H1 (cell line): ENCODE data around the gene TMEM222. TPM values are rescaled to one million over a fixed set of nuclear protein-coding genes. Genes with fewer than 3 reads are reported as not detected.

Source experiments
- CTCF ChIA-PET: fragments of 300-600 bp; sonication (Branson Sonifier 250); formaldehyde crosslinking; loops from one replicate; lab custom pipeline; 2021; ENCODE audit not compliant: partially characterized antibody; lab: Charles Lee
- POLR2A ChIA-PET: fragments of 300-600 bp; sonication (Branson Sonifier 250); formaldehyde crosslinking; loops from one replicate; lab custom pipeline; 2021; ENCODE audit warnings: inconsistent platforms; ENCODE audit not compliant: partially characterized antibody; lab: Charles Lee
- DNase-seq, 2 experiments: peaks; one replicate each; pipeline versions ENCODE4 v3.0.0 to v3.0.0-alpha.2; 2010 to 2022; ENCODE audit warnings: low spot score in 2 of 2, low read depth in 1 of 2, mixed read lengths in 1 of 2
- FAIRE-seq: peaks from 2 replicates; lab custom pipeline; 2011; peaks lifted over from hg19 to GRCh38; lab: Jason Lieb, UNC
- H2AFZ ChIP-seq: 2 replicates; pipeline ENCODE4 v1.8.1; 2012; ENCODE audit warnings: low read length, inconsistent platforms
- H2AK5ac ChIP-seq: 2 replicates; pipeline ENCODE4 v1.6.1; 2013; ENCODE audit warnings: low read depth, low read length
- H2BK120ac ChIP-seq: replicated peaks from 2 replicates; pipeline ENCODE3; 2013; ENCODE audit warnings: low read depth, low read length, inconsistent platforms
- H2BK12ac ChIP-seq: 2 replicates; pipeline ENCODE4 v1.6.1; 2013; ENCODE audit warnings: low read depth, low read length
- H2BK15ac ChIP-seq: 2 replicates; pipeline ENCODE4 v1.6.1; 2013; ENCODE audit warnings: low read length
- H2BK20ac ChIP-seq: 2 replicates; pipeline ENCODE4 v1.6.1; 2013; ENCODE audit warnings: low read length
- H2BK5ac ChIP-seq: 2 replicates; pipeline ENCODE4 v1.6.1; 2013; ENCODE audit warnings: low read depth, low read length
- H3K14ac ChIP-seq: 2 replicates; pipeline ENCODE4 v1.6.1; 2013; ENCODE audit warnings: inconsistent platforms; ENCODE audit not compliant: insufficient read length
- H3K18ac ChIP-seq: 2 replicates; pipeline ENCODE4 v1.6.1; 2013; ENCODE audit warnings: low read length; ENCODE audit errors: extremely low read depth
- H3K23ac ChIP-seq: 2 replicates; pipeline ENCODE4 v1.6.1; 2013; ENCODE audit warnings: inconsistent platforms; ENCODE audit not compliant: insufficient read length
- H3K23me2 ChIP-seq: 2 replicates; pipeline ENCODE4 v1.6.1; 2013; ENCODE audit warnings: low read depth, low read length
- H3K27ac ChIP-seq: 2 replicates; pipeline ENCODE4 v1.6.1; 2011; ENCODE audit warnings: low read depth, low read length, inconsistent platforms
- H3K27me3 ChIP-seq, 4 experiments: replicated peaks in 1 of 4; 1 replicate in 1 of 4; 2 replicates in 3 of 4; pipeline versions ENCODE4 v1.6.1 to v1.8.1; 2011 to 2013; ENCODE audit warnings: low read length in 3 of 4, mild to moderate bottlenecking in 3 of 4, inconsistent platforms in 2 of 4, mixed read lengths in 2 of 4, moderate library complexity in 1 of 4; ENCODE audit not compliant: control insufficient read depth in 3 of 4, insufficient read depth in 3 of 4; ENCODE audit errors: extremely low read depth in 1 of 4
- H3K36me3 ChIP-seq, 4 experiments: 2 replicates each; pipeline versions ENCODE4 v1.6.1 to v1.8.1; 2011 to 2013; ENCODE audit warnings: mild to moderate bottlenecking in 4 of 4, low read length in 3 of 4, moderate library complexity in 2 of 4, control low read depth in 1 of 4, inconsistent platforms in 1 of 4; ENCODE audit not compliant: insufficient read depth in 4 of 4, control insufficient read depth in 2 of 4
- H3K4ac ChIP-seq: replicated peaks from 2 replicates; pipeline ENCODE3; 2013; ENCODE audit warnings: low read length, low read depth, mixed read lengths, inconsistent platforms; ENCODE audit not compliant: insufficient read length
- H3K4me1 ChIP-seq, 4 experiments: replicated peaks in 1 of 4; 1 replicate in 1 of 4; 2 replicates in 3 of 4; pipeline versions ENCODE4 v1.6.1 to v1.8.1; 2011 to 2013; ENCODE audit warnings: low read length in 3 of 4, inconsistent platforms in 2 of 4, mixed read lengths in 1 of 4; ENCODE audit not compliant: insufficient read depth in 4 of 4, control insufficient read depth in 3 of 4
- H3K4me2 ChIP-seq, 2 experiments: 2 replicates each; pipeline versions ENCODE4 v1.6.1 to v1.8.1; 2011 to 2013; ENCODE audit warnings: low read depth in 2 of 2, low read length in 2 of 2, control low read depth in 1 of 2, inconsistent platforms in 1 of 2, mild to moderate bottlenecking in 1 of 2; ENCODE audit not compliant: insufficient read depth in 1 of 2
- H3K4me3 ChIP-seq, 4 experiments: fragments of 200-600, 300-600 bp in 1 of 4; sonication (generic), shearing (Covaris generic), sonication (Bioruptor Twin) in 1 of 4; 2 replicates each; pipeline versions ENCODE4 v1.5.1 to v1.8.1; 2011 to 2016; ENCODE audit warnings: low read length in 4 of 4, low read depth in 3 of 4, control low read depth in 2 of 4, inconsistent platforms in 2 of 4, mild to moderate bottlenecking in 2 of 4, mixed read lengths in 1 of 4, moderate library complexity in 1 of 4; ENCODE audit not compliant: insufficient read depth in 2 of 4; ENCODE audit errors: extremely low read depth in 1 of 4
- H3K56ac ChIP-seq: replicated peaks from 2 replicates; pipeline ENCODE3; 2013; ENCODE audit warnings: low read depth, mild to moderate bottlenecking, mixed read lengths, low read length, inconsistent platforms; ENCODE audit not compliant: insufficient read length
- H3K79me1 ChIP-seq: 2 replicates; pipeline ENCODE4 v1.6.1; 2013; ENCODE audit warnings: low read depth, low read length, control low read depth
- H3K79me2 ChIP-seq, 2 experiments: 2 replicates each; pipeline versions ENCODE4 v1.6.1 to v1.8.1; 2012 to 2013; ENCODE audit warnings: low read length in 2 of 2, mild to moderate bottlenecking in 2 of 2, inconsistent platforms in 1 of 2; ENCODE audit not compliant: insufficient read depth in 2 of 2, control insufficient read depth in 1 of 2
- H3K9ac ChIP-seq, 4 experiments: replicated peaks in 1 of 4; 1 replicate in 1 of 4; 2 replicates in 3 of 4; pipeline versions ENCODE4 v1.6.1 to v1.8.1; 2011 to 2013; ENCODE audit warnings: low read depth in 3 of 4, low read length in 3 of 4, control low read depth in 2 of 4, mild to moderate bottlenecking in 2 of 4, moderate library complexity in 2 of 4, inconsistent platforms in 1 of 4; ENCODE audit errors: extremely low read depth in 1 of 4
- H3K9me3 ChIP-seq, 2 experiments: 2 replicates each; pipeline versions ENCODE4 v1.6.1 to v1.8.1; 2012 to 2013; ENCODE audit warnings: mild to moderate bottlenecking in 2 of 2, moderate library complexity in 2 of 2, control low read depth in 1 of 2, inconsistent platforms in 1 of 2, low read depth in 1 of 2, low read length in 1 of 2, mixed read lengths in 1 of 2; ENCODE audit not compliant: insufficient read depth in 2 of 2
- H4K20me1 ChIP-seq, 2 experiments: replicated peaks in 1 of 2; 2 replicates each; pipeline versions ENCODE3 to v1.8.1; 2011 to 2013; ENCODE audit warnings: inconsistent platforms in 2 of 2, low read length in 2 of 2, mild to moderate bottlenecking in 1 of 2; ENCODE audit not compliant: insufficient read depth in 2 of 2, control insufficient read depth in 1 of 2
- H4K5ac ChIP-seq: 2 replicates; pipeline ENCODE4 v1.6.1; 2013; ENCODE audit warnings: low read length, low read depth, mixed read lengths, inconsistent platforms; ENCODE audit not compliant: insufficient read length
- H4K8ac ChIP-seq: 2 replicates; pipeline ENCODE4 v1.8.0; 2013; ENCODE audit warnings: mild to moderate bottlenecking, moderate library complexity, low read length, inconsistent platforms; ENCODE audit not compliant: insufficient read depth; ENCODE audit errors: extremely low read depth
- H4K91ac ChIP-seq: replicated peaks from 2 replicates; pipeline ENCODE3; 2013; ENCODE audit warnings: low read length, mixed read lengths, inconsistent platforms; ENCODE audit not compliant: insufficient read length
- ATF3 ChIP-seq: IDR thresholded peaks from 2 replicates; pipeline ENCODE4 v1.6.1; 2011; ENCODE audit warnings: low read depth, mild to moderate bottlenecking, low read length; ENCODE audit not compliant: insufficient read depth
- MAFK ChIP-seq: IDR thresholded peaks from 2 replicates; pipeline ENCODE4 v1.6.1; 2012; ENCODE audit warnings: low read depth, mild to moderate bottlenecking, improper control_type of control experiment, low read length
- POLR2A ChIP-seq, 2 experiments: IDR thresholded peaks; 1 replicate in 1 of 2; 2 replicates in 1 of 2; pipeline ENCODE4 v1.6.1; 2011; ENCODE audit warnings: low read depth in 2 of 2, low read length in 2 of 2, mild to moderate bottlenecking in 2 of 2; ENCODE audit errors: control extremely low read depth in 1 of 2
- POU5F1 ChIP-seq: IDR thresholded peaks from 2 replicates; pipeline ENCODE4 v1.6.1; 2011; ENCODE audit warnings: low read depth, mild to moderate bottlenecking, low read length, moderate library complexity
- TEAD4 ChIP-seq: IDR thresholded peaks from 2 replicates; pipeline ENCODE4 v1.6.1; 2012; ENCODE audit warnings: low read depth, low read length, inconsistent platforms, mixed read lengths
- YY1 ChIP-seq: IDR thresholded peaks from 2 replicates; pipeline ENCODE4 v1.6.1; 2011; ENCODE audit warnings: low read depth, mild to moderate bottlenecking, low read length
- WGBS, 2 experiments: shearing (Covaris generic) in 1 of 2; methylation state at CpG; one replicate each; pipeline versions ENCODE4 v1.1.6 to v1.1.7; 2013 to 2015; ENCODE audit warnings: low lambda C conversion rate in 2 of 2, mixed read lengths in 2 of 2, inconsistent platforms in 1 of 2, low coverage in 1 of 2, missing lambda C conversion rate in 1 of 2; ENCODE audit not compliant: insufficient replicate concordance in 2 of 2, insufficient coverage in 1 of 2, insufficient read length in 1 of 2; ENCODE audit errors: extremely low coverage in 1 of 2, missing lambda C conversion rate in 1 of 2; 5-methylcytosine and 5-hydroxymethylcytosine counted together
- polyA plus RNA-seq, 7 experiments: library from polyadenylated mRNA; depleted of rRNA in 3 of 7; stranded (reverse) in 5 of 7; unstranded in 2 of 7; fragments of >200 nt in 5 of 7; fragments of 200-250 nt in 2 of 7; gene quantifications; 1 replicate in 5 of 7; 2 replicates in 1 of 7; 4 replicates in 1 of 7; pipeline versions ENCODE4 v1.2.1 to v1.2.3, GENCODE V29; 2011 to 2013; ENCODE audit warnings: missing spikeins in 2 of 7, mixed read lengths in 2 of 7
- total RNA-seq: library from RNA; stranded (reverse); fragmentation: NEBNext Ultra II Directional; extraction: Animal tissue kit (Norgen Biotek cat#: 25700); gene quantifications from 2 replicates; pipeline ENCODE4 v1.2.1, GENCODE V29; 2021
- TF ChIP-seq, protein P1 (sequence below): IDR thresholded peaks from 2 replicates; pipeline ENCODE4 v1.6.1; 2011; ENCODE audit warnings: low read length, improper control_type of control experiment

The TMEM222 gene
- total and polyA plus RNA-seq, 2 of the 8 experiments (the other 6 are each of a cell fraction or from before 2014, with no cell fraction given): 27.0 to 51.8 TPM

DNA sequence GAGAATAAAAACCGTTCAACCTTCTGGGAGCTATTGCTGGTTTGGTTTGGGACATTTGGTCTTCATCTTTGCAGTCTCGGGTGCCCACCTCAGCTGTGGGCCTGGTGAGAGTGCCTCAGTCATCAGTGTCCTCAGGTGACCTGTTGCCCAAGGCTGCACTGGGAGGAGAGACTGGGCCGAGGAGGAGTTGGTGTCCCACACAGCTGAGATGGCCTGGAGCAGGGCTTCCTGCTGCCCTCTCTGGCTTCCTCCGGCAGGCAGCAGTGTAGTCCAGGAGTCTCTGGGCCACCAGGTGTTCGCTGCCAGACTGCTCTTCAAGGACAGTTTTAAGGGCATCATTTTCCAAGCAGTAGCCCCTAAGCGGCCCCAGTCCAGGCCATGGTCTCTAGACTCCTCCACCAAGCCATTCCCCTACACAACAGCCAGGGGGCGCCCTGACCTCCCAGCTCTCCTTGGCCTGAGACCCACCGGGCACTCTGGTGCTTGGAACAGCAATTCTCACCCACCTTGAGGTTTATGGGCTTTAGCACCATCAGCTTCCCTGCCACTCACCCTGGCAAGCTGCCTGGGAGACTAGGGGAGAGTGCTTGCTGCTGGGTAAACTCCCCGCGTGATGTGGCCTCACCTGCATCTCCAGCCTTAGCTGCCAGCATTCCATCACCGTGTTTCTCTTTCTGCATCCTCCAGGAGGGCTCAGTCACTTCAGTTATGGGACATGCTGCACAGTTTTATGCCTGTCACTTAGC lies 10.7 kb downstream of the TMEM222 start:
- Histone ChIP-seq H3K79me2 (peaks cover 0 to 16% of the 10 kb centered on the region in 2 experiments; a peak in 3 of 4 replicates), H2BK20ac (no peak overlapping the region), H3K56ac (no peak overlapping the region), H4K20me1 (peaks cover 8 to 20% of the 10 kb centered on the region in 2 experiments), H3K4me3 (no peak overlapping the region), H3K36me3 (peaks cover 4 to 18% (median 11%) of the 10 kb centered on the region in 4 experiments; a peak in 7 of 8 replicates), H3K23ac (no peak overlapping the region), H2AK5ac (no peak overlapping the region), H4K91ac (no peak overlapping the region), H3K27ac (no peak overlapping the region), H3K79me1 (0 out of 2 replicates have a peak, but pooled peaks cover 3% of the 10 kb centered on the region), H4K8ac (peak overlapping the region; percentile 52; the same call in 1 of the 2 replicates), H2AFZ (no peak overlapping the region), H3K27me3 (no peaks in the 10 kb centered on the region), H3K23me2 (no peaks in the 10 kb centered on the region), H3K14ac (no peak overlapping the region), H3K9ac (no peak overlapping the region), H2BK120ac (no peak overlapping the region), H3K18ac (no peak overlapping the region), H3K4me2 (no peak overlapping the region), H2BK12ac (no peak overlapping the region), H3K9me3 (no peaks in the 10 kb centered on the region), H2BK15ac (no peak overlapping the region), H2BK5ac (no peak overlapping the region), H3K4me1 (no peaks in the 10 kb centered on the region), H4K5ac (no peak overlapping the region), H3K4ac (no peak overlapping the region)
- ChIA-PET POLR2A (interaction anchor here (0.6 to 2.4 kb wide), 10 partner anchors 9 to 193 kb away, joined by 3 to 14 read pairs (median 6); partner anchors contain the start of genes SYTL1 and TMEM222), CTCF (interaction anchor here (0.7 to 17.0 kb wide), 39 partner anchors 9 to 332 kb away, joined by 3 to 321 read pairs (median 5); partner anchors contain the start of genes CD164L2, MAP3K6, SYTL1 and TMEM222)
- 78% methylated on average over 11 of the region's 11 CpGs; no CpG with 5 or more reads in 1 of the 2 experiments for WGBS, 2 experiments
- FAIRE-seq: no peak
- peak in 1 of 2 experiments; percentile 86 for DNase-seq
- 0 out of 2 replicates have a peak, but pooled peaks have one; percentile 9 for TF ChIP-seq ATF3
- no peak for TF ChIP-seq POLR2A (IDR thresholded peaks at IDR 0.05; ENCODE audit: control extremely low read depth in 1 of 2, low read depth in 2 of 2, low read length in 2 of 2)
- no peak for TF ChIP-seq TEAD4
- TF ChIP-seq, protein P1, sequence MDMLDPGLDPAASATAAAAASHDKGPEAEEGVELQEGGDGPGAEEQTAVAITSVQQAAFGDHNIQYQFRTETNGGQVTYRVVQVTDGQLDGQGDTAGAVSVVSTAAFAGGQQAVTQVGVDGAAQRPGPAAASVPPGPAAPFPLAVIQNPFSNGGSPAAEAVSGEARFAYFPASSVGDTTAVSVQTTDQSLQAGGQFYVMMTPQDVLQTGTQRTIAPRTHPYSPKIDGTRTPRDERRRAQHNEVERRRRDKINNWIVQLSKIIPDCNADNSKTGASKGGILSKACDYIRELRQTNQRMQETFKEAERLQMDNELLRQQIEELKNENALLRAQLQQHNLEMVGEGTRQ: no peak
- no peak for TF ChIP-seq MAFK
- TF ChIP-seq YY1: 0 out of 2 replicates have a peak, but pooled peaks have one; percentile 44
- no peak for TF ChIP-seq POU5F1
